Activated gamma-delta T cell treated with anti-CD3 and anti-CD28 coated beads, Interleukin-2, amount 50 U/mL, for 16 hours (primary cell): ENCODE data around the gene CNTN5.
"Not testable (repeated sequence)": the region's sequence is repeated elsewhere in the genome, so short reads cannot be mapped to it uniquely, and the experiment has no call there.

Experiments
- DNase-seq: peaks from one replicate; pipeline ENCODE4 v3.0.0-alpha.2; 2020; ENCODE audit warnings: low read depth

CNTN5 gene

DNA sequence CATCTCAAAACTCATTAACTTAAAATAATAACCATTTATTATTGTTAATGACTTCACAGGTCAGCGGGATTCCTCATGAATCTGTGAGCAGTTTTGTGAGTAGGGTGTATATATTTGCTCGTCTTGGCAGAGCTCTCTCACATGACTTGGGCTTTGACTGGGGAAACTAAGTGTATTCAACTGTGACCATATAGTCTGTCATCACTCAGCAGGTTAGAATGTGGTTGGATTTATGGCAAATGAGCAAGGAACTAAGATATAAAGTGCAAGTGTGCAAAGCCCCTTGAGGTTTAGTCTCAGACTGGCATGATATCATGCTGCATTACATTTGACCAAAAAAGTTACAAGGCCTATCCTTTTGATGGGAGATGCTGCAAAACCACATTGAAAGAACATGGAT, 254.8 kb downstream of the CNTN5 start:
- DNase-seq: no peak

DNA sequence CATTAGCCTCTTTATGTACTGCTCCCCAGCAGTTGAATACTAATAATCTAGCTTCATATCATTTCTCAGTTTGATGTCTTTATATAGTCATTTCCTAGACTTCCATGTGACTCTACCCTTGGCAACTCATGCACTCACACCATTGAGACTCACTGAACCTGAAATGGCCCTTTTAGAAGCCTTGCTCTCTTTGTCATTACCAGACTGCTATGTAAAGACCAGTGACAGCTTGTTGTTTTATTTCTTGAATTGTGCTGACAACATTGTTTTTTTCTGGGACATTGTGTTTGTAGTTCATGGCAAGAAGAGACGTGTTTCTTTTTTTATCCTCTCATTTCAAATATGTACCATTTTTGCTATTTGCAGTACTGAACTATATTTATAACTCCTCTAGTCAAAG, 256.5 kb downstream of the CNTN5 start:
- DNase-seq: no peak

DNA sequence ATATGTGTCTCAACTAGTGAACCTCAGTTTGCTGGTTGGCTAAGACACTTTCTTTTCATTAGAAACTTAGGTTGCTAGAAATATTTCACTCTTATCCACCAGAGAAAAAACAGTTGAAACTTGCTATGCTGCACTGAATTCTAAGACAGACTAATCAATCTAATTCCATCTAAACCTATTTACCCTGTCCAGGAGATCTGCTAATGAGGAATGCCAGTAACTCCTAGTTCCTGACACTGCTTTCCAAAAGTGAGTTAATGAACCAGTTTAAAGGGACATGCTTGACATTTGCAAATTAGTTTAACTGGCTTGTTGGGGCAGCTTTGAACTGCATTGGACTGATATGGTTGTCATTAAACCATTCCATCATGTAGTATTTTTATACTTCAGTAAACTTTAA, 258.5 kb downstream of the CNTN5 start:
- no peak for DNase-seq

DNA sequence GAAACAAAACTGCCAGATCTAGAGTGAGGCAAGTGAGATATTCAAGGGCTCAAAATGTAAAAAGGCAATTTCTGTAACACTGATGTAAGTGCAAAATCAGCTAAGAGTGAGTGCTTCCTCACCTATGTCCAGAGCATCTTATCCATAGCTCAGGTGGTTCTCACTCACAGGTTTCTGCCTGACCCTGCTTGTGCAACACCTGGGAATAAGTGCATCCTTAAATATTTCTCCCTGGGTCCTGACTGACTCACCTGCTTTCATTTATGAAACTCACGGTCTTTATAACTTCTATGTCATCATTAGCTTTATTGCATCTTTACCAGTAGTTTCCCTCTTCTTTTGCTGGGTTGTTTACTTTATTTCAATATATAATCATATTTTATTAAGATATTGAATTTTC, 260.6 kb downstream of the CNTN5 start:
- no peak for DNase-seq

DNA sequence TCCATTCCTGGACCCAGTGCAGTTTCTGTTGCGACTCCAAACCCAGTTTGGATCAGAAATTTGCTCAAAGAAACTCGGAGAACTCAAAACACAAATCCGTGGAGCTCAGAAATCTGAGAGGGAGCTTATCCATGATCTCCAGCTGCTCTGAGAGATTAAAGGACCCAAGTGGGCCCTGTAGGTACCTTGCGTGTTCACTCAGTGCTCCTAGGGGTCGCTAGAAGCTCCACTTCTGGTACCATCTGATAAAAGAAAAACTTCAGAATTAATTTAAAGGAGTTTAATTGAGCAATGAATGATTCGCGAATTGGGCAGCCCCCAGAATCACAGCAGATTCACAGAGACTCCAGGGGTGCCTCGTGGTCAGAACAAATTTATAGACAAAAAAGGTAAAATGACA, 277.2 kb downstream of the CNTN5 start:
- not testable (repeated sequence) for DNase-seq

DNA sequence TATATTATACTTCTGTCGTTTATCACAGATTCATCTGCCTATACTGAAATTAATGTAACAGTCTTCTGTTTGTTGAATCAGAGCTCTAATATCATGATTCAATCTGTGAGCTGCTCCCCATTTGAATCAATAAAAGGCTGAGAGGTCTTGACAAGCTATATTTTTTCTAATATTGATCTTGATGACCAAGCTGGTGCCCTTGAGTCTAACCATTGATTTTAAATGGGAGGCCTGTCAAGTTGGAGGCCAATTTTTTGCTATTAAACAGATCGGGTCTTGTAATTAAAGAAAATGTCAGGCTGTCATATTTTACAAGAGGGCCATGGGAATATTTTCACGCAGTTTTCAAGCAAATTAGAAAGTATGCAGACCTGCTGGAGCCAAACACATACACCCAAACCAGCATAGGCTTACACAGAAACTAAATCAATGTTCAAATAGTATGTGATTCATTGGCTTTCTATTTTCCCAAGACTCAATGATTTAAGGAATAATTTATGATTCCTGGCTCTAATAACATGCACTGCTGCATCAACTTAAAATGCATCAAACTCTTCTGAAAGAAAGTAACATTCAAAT, 286.9 kb downstream of the CNTN5 start:
- DNase-seq: no peak

DNA sequence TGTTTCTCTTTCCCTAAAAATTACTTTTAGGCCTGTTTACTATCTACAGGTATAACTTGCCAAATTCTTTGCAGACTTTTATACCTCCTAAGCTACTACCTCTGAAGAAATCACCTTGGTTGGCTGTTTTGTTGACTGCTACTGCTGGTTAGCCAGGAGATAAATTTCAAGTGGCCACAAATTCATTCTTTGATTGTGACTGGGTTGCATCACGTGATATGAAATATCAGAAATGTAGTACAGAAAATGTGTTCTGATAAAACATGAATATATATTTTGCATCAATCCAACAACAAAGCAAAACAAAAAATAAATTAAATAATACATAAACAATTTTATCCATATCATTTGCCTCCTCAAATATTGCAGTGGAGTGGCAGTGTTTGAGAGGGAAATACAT, 291.1 kb downstream of the CNTN5 start:
- DNase-seq: no peak

DNA sequence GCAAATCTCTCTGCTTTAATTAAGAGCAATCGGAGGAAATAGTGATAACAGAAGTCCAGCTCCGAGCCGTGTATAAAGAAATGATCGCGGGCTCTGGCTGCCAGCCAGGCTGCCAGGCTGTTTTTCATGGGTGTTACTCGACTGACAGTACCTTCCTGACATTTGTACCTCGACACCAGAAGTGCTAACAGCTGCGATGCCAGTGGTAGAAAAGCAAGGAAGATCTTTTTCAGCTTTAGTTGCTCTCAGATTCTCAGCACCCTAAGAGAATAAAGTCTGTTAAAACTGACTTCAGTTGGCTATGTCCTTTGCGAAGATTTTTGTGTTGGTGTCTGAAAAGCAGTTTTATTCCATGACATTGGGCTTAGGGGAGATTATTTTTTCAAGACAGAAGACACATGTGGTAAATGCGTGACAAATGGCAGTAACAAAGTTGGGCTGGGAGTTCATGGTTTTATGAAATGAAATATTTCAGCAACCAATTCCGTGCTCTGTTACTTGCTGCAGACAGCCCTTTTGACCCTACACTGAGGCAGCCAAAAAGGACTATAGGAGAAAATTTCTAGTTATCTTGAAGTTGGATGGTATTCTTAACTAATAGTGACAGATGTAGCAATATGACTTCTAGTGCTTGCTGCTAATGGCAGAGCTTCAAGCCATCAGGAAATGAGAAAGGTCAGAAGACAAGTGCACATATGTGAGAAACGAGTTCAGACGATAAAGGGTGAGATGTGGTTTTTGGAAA, 296.2 kb downstream of the CNTN5 start:
- DNase-seq: no peak

DNA sequence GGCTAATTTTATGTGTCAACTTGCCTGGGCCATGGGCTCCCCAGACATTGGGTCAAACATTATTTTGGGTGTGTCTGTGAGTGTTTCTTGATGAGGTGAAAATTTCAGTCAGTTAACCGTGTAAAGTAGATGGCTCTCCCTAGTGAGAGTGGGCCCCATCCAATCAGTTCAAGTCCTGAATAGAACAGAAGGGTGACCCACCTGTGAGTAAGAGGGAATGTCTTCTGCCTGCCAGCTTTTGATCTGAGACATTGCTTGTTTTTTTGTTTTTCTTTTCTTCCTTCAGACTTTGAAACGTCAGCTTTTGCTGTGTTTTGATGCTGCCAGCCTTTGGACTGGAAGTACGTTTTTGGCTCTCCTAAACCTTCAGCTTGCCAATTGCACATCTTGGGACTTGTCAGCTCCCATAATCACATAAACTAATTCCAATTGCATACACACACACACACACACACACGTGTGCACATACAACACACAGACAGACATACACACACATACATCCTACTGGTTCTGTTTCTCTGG, 300.1 kb downstream of the CNTN5 start:
- no peak for DNase-seq

DNA sequence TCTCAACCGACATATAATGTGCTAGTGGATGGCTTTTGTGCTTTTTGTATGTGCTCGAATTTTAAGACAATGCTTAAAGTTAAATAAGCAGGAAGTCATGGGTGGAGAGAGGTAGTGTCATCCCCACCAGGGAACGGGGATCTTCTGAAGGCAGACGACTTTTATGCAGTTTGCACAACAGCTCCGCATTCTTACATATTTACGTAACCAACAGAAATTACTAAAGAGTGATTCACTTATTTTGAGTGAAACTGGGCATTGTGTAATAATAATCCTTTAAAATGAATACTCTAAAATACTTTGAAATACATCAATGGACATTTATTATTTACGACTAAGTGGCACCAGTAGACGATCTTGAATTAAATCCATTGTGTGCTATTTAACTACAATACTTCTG, 305.1 kb downstream of the CNTN5 start:
- DNase-seq: no peak

DNA sequence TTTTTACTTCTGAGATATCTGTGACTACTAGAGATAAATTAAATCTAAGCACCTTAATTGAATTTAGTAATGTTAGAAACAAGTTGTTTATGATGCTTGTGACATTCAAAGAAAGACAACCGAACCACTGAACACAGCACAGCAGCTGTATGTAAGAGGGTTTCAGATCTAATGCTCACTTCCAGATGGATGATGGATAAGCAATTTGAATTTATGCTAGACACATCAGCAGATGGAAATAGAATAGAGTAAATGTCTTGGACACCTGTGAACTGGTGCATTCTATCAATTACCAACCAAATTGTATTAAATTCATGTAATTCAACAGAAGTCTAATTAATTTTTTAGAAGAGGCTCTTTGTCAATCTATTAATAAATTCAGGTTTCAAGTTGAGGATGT, 306.3 kb downstream of the CNTN5 start:
- no peak for DNase-seq

DNA sequence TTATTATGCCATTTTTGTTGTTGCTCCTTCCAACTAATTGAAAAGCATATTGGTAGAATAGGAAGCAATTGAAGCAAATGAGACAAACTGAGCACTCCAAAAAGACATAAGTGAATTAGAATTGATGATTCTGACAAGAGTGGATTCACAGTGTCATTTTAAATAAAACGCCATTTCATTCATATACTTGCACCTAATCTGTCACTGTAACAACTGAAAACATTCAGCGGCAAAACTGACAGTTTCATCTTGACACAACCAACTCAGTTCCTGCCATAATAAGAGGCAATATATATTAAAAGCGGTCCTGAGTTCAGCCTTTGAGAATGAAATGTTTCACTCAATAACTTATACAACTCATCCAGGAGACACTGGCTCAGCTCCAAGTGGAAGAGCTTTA, 306.8 kb downstream of the CNTN5 start:
- DNase-seq: no peak

DNA sequence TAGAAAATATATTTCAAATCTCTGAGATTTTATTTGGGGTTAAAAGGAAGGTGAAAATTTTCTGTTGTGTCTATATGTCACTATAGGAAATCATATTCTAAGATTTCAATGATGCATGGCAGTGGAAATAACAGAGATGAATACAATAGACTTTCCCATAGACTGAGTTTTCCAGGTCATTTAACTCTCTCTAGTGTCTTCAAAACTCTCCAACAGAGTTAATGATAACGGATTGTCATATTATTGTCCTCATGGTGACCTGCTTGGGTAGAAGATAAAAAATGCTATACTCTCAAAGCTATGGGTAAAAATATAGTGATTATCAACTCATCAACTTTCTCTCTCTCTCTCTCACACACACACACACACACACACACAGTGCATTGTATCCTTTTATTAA, 312.9 kb downstream of the CNTN5 start:
- no peak for DNase-seq

DNA sequence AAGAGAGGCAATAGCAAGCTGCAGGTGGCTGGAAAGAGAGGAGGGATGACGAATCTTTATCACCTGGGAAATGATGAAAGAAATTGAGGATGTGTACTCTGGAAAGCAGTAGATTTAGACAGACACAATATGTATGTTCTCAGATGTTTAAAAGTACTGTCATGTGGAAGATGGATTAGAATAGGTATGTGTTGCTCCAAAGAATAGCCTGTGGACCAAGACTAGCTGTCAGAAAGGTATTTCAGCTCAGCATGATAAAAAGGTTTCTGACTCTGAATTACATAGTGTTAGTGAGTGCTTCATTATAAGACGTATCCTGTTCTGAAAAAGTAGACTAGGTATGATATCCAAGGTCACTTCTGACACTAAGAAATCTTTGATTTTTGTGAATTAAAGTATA, 322.4 kb downstream of the CNTN5 start:
- DNase-seq: no peak

DNA sequence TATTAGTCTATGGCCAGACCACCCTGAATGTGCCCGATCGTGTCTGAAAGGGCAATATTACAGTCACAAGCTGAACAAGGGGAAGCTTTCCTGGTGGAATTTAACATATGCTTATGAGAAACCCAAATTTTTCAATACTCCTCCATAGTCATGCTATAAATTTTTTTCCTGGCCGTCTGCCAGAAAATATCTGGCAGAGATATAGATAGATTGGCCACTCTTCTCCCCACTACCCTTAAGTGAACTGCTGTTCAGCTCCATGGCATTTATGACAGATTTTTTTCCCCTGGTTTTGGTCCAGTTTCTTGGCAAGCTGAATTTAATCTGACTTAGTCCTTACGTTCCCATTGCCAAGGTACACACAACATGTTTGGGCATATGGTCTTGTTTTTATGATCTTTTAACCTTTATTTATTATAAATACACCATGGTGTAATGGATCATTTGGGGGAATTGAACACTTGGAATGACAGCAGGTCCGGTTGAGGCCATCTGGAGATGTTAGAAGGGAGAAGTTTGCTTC, 328.5 kb downstream of the CNTN5 start:
- DNase-seq: no peak

DNA sequence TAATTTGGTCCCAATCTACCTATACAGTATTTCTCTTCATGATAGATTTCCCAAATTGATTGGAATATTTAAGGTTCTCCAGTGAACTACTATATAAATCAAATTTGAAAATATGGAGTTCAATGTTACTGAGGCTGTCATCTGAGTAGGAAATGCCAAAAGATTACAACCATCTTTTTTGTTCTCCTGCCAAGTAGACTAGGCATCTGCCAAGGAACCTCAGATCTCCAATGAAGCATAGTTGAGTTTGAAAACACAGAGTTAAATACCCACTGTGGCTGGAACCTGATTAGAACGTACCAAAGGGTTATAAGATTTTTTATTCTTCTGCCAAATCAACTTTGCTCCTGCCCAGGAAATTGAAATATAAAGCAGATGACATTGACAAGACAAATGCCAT, 330.9 kb downstream of the CNTN5 start:
- DNase-seq: no peak

DNA sequence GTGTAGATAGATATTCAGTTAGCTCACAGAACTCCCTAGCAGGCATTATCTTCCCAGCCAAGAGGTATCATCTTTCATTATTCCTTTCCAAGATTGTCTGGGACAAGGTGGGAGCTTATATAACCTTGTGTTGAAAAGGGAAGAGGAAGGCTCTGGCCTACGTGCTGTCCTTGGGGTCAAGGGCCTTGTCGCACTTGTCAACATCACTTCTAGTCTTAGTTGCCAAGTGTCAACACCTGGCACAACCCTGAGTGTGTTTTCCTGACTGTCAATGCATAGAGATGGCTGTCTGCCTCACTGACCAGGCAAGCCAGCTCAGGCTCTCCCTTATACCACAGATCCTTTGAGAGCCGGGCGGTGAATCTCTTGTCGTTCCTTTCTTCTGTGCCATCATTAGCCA, 331.9 kb downstream of the CNTN5 start:
- no peak for DNase-seq

DNA sequence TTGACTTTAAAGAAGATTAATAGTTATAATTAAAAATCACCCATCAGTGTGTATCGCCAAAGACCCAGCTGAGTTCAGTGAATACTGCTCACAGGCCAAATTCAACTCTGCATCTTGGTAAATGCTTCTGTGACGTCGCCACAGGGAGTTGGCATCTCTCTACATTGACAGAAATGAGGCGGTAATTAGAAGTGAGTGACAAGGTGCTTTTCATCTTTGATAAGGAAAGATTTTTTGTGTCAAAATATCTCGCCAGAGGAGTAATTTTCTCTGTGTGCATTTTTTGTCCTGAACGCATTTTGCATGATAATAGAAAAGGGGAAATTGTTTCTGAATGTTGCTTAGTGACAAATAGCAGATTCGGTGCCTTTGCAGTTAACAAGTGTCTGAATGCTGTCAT, 345.8 kb downstream of the CNTN5 start:
- no peak for DNase-seq

DNA sequence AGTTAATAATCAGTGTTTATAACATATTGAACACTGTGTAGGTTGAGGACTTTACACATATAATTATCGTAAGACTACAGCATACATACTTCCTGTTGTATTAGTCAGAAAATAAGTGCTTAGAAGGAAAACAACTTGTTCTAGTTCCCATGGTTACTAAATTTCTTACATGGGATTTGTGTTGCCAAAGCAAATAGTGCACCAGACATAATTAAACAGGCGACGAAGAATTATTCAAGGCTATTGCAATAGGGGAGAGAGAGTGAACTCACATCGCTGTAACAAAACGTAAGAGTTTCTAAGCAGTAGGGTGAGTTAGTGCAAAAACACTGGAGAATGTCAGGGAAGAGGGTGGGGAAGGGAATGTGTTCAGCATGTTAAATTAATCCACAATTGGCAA, 347.8 kb downstream of the CNTN5 start:
- DNase-seq: no peak

DNA sequence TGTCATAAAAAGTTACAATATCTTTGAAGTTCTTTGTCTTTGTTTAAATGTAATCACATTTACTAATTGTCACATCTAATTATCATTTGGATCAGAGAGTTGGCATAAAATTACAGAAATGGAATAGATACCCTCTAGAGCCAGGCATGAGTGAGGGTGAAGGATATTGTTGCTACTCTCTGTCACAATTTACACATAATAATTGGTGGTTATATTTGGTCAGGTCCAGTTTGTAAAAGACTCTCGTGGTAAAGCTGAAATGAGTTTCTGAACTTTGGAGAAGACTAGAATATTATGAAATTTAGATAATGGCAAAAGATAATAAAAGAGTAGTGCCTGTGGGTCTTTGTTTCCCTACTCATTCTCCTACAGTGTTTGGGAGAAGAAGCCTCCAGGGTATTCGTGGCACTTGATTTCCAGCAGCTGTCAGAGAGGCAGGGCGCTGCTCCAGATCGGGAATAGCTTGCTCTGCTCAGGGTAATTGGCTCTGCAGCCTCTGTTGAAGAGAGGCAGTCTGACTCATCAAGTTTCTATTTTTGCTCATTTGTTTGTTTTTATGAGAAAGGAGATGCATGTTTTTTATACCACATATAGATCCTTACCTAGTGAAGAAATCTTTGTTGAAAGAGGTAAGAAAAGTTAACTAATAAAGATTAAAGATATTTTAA, 349.9 kb downstream of the CNTN5 start:
- no peak for DNase-seq

DNA sequence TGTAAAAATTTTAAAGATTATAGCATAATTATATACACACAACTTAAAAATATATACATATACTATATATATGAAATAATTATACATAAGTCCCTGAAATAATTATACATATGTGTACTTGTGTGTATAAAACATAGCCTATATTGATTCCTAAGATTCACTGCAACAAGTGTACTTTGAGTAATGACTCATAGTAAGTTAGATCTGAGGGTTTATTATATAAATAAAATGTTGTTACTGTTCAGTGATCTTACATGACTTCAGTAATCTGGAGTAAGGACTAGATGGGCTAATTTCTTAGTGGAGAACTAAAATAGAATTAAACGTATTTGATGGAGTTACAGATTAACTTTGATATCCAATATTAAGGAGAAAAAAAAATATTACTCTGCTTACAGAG, 350.5 kb downstream of the CNTN5 start:
- DNase-seq: no peak

DNA sequence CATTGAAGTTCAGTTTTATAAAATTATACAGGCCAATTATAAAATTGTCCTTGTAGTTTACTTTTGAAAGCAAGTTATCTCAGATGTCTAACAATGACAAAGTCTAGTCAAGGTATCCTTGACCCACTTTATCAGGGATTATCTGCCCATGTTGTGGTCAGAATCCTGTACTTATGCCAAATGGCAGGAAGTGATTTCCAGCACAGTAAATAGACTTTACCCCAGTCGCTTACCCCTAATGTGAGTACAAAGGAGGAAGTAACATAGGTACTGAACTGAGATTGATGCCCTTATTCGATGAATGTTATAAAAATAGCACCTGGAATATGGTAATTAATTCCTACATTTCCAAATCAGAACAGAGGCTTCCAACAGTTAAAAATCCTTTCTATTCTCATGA, 355.7 kb downstream of the CNTN5 start:
- no peak for DNase-seq

DNA sequence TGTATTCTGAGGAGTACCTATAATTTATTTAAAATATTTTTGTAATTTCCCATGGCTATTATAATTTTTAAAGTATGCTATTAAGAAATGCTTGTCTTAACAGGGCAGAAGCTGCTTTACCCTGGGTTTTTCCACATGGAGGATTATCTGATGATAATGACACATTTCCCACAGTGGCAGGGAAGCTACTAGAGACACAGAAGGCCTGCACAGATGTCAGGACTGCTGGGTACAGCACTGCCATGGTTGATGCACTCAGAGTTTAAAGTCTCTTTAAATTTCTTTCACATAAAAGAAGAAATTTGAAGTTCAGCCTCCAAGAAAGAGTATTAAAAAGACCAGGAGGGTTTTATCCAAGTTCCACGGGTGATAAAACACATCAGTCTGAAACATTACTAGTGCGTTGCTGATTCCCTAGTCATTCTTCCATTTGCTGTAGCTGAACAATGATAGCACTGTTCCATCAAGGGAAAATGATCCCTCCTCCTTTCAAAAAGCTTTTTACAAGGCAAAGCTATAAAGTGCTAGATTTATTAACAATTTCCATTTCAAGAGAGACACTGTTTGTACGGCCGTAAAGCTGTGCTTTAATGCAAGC, 363.0 kb downstream of the CNTN5 start:
- DNase-seq: no peak
